GM18867 (cell line): ENCODE measurements around the gene GSTT4.
"Not testable (repeated sequence)": the region's sequence is repeated elsewhere in the genome, so short reads cannot be mapped to it uniquely, and the experiment has no call there.

Experiments
- ATAC-seq: cut with Tn5 transposase; IDR thresholded peaks from one replicate; pipeline ENCODE4 v1.9.1; 2021; ENCODE audit warnings: mild to moderate bottlenecking, moderate library complexity; ENCODE audit not compliant: unreplicated experiment

The GSTT4 gene

GRCh38 chr22:24026056-24026455 lies 20.8 kb upstream of the GSTT4 start:
- ATAC-seq: no peak

- ATAC-seq: no peak
Observed at GRCh38 chr22:24025475-24025874, 20.2 kb upstream of the GSTT4 start.

GRCh38 chr22:24024354-24024753 lies 19.1 kb upstream of the GSTT4 start:
- no peak for ATAC-seq

- ATAC-seq: no peak
Observed at GRCh38 chr22:24023204-24023789, 18.0 kb upstream of the GSTT4 start.

GRCh38 chr22:24021304-24021703 lies 16.1 kb upstream of the GSTT4 start:
- ATAC-seq: no peak

- ATAC-seq: no peak
Observed at GRCh38 chr22:24016156-24016555, 10.9 kb upstream of the GSTT4 start.

- ATAC-seq: no peak
Observed at GRCh38 chr22:24011735-24012068, 6.4 kb upstream of the GSTT4 start.

- no peak for ATAC-seq
Observed at GRCh38 chr22:24010018-24010391, 4.8 kb upstream of the GSTT4 start.

- ATAC-seq: no peak
Observed at GRCh38 chr22:24009227-24010017, 4.2 kb upstream of the GSTT4 start.

- ATAC-seq: no peak
Observed at GRCh38 chr22:24008381-24009226, 3.4 kb upstream of the GSTT4 start.

GRCh38 chr22:24008022-24008283 lies 2.7 kb upstream of the GSTT4 start:
- no peak for ATAC-seq

GRCh38 chr22:24007253-24008021 lies 2.2 kb upstream of the GSTT4 start:
- no peak for ATAC-seq

- no peak for ATAC-seq
Observed at GRCh38 chr22:24006914-24007214, 1.6 kb upstream of the GSTT4 start.

- no peak for ATAC-seq
Observed at GRCh38 chr22:24006207-24006913, 1.1 kb upstream of the GSTT4 start.

GRCh38 chr22:24003887-24004286 lies 1.4 kb downstream of the GSTT4 start:
- no peak for ATAC-seq

GRCh38 chr22:24002851-24003250 lies 2.4 kb downstream of the GSTT4 start:
- no peak for ATAC-seq

- no peak for ATAC-seq
Observed at GRCh38 chr22:24002272-24002671, 3.0 kb downstream of the GSTT4 start.

- ATAC-seq: no peak
Observed at GRCh38 chr22:24001314-24001713, 3.9 kb downstream of the GSTT4 start.

- ATAC-seq: not testable (repeated sequence)
Observed at GRCh38 chr22:23999779-24000178, 5.5 kb downstream of the GSTT4 start.

GRCh38 chr22:23997092-23997491 lies 8.2 kb downstream of the GSTT4 start:
- no peak for ATAC-seq

- ATAC-seq: not testable (repeated sequence)
Observed at GRCh38 chr22:23993581-23994177, 11.6 kb downstream of the GSTT4 start.
